Activated CD4-positive, alpha-beta T cell treated with anti-CD3 and anti-CD28 coated beads, Interleukin-2, amount 50 U/mL, for 16 hours (primary cell): Measurements from ENCODE around the gene ORM1.

Experiments used
- DNase-seq: peaks from one replicate; pipeline ENCODE4 v3.0.0-alpha.2; 2020

ORM1 gene

DNA sequence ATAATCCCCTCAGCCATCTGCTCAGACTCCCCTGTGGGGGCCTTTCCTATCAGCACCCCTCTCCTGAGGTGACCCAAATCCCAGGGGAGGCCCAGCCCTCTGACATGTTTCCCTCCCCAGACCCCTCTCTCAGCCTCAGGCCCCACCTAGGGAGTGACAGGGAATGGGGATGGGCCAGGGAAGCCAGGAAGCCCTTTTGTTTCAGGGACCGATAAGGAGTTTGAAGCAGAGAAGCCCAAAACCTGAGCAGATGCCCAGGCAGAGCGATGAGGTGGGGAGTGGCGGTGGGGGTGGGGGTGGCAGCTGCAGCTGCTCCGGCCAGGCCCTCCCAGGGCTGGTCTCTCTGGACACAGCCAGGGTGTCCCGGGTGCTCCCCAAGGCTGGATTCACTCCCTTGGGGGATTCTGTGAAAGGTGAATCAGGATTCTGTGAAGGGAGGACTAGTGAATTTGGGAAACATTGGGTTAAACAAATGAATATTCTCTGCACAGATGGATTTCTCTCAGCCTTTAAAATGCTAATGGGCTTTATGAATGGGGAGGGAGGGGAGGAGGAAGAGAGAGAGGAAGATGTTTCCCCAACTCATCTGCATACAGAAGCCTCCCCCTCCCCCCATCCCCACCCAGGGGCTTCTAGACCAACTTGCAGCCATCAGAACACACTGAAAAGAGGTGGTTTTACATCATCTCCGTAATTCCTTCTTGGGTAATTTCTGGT lies 47.5 kb downstream of the ORM1 start:
- no peak for DNase-seq

- DNase-seq = no peak
These were observed 48.0 kb downstream of the ORM1 start for GRCh38 chr9:114370968-114371320.

- no peak for DNase-seq
These were observed 48.5 kb downstream of the ORM1 start for GRCh38 chr9:114371343-114371944.

DNA sequence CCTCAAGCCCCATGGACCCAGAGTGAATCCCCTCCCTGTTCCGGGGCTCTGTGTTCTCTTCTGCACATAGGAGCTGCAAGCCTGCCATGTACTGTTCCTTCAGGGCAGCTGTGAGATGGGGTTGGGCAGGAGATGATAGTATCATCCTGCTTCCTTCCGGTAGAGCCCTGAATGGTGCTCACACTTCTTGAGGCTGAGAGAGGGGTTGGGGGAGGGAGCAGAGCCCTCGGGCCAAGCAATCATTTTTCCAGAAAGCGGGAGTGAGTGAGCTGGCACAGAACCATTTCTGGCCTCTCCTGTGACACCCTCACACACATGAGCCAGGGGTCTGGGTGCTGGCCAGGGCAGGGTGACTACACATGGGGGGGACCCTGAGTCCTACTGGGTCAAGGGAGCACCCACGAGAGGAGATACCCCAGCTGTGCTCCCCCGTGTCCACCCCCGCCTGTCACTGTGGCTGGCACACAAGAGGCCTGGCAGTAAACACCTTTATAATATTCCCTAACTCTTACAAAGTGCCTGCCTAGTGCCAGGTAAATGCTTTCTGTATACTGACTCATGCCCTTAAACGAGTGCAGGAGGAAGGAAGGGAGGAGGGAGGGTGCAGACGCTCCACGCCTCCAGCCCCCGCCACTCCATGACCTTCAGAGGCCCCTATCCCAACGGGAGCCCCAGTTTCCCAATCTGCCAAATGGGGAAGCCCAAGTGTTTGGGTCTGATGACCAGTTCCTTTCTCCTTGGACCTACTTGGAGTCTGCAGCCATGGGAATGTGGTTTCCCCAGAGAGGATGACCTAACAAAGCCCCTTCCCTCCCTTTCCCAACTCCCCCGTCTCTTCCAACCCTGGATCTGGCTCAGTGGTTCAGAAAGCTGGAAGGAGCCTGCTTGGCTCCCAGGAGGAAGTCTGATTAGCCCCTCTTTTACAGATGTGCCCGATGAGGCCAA lies 49.3 kb downstream of the ORM1 start:
- peak; percentile 82 for DNase-seq

- DNase-seq = peak; percentile 95
These were observed 50.1 kb downstream of the ORM1 start for GRCh38 chr9:114372921-114373448.

DNA sequence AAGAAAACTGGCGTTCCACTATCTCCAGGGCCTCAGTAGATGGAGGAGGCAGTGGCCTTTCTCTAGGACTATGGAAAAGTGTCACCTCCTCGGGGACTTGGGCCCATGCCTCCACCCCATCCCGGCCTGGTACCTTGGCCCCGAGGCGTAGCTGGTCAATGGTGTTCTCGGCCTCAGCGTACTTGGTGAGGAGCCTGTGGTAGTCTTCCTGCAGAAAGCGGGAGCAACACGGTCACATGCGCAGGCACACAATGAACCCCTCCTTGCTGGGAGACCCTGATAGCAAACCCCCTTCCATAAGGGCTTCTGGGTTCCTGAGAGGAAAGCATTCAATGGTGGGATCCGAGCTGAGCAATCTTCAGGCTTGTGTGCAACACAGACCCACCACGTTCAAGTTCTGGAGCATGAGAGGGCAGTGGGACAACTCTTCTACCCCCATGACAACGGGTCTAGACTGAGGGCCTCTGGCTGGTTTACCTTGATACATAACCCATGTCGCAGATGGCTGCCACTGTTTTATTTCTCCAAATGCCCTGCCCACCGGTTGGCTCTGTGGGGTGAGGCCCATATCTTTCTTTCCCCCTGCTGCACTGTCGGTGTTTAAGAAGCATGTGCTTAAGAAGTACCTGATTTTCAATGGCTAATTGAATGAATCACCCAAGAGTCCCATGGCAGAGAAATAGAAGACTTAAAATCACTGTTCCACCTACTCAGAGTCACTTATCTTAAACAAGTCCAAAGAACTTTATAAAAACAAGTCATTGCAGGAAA lies 51.2 kb downstream of the ORM1 start:
- DNase-seq = no peak

- no peak for DNase-seq
These were observed 52.0 kb downstream of the ORM1 start for GRCh38 chr9:114374936-114375335.

DNA sequence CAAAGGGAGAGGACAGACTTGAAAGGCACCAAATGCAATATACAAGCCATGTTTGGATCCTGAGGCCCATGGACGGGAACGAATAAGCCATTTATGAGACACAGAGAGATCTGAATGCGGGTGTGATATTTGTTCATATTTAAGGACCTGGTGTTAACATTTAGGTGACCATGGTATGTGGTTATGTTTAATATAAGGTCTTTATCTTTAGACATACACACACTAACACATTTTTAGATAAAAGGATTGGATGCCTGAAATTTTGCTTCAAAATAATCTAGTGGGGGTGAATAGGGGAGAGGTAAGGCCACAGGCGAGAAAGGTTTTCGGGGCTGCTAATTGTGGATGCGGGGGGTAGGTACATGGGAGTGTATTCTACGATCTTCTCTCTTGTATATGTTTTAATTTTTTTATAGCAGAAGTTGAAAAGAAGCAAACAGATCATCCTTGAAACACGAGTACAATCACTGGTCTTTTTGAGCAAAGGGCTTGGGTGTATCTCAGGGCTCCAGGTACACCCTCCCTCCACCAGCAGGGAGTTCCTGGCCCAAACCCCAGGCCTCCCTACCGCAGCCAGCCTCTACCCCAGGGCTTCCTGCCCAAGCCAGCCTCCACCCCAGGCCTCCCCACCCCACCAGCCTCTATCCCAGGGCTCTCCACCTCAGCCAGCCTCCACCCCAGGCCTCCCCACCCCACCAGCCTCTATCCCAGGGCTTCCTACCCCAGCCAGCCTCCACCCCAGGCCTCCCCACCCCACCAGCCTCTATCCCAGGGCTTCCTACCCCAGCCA lies 52.7 kb downstream of the ORM1 start:
- DNase-seq = no peak
